Stimulated activated naive CD8-positive, alpha-beta T cell treated with anti-CD3 and anti-CD28 coated beads, Interleukin-15, Interleukin-2, amounts not matched to agents 100 U/mL and 50 U/mL, for 24 hours (primary cell): ENCODE results near the gene HCK.
A peak's percentile ranks its signal among the peaks of the same experiment; 100 is the strongest.

Experiments
- ATAC-seq: fragments of 150-1000 bp; cut with Tn5 transposase; one replicate; pipeline ENCODE4 v1.10.0; 2021
- DNase-seq: peaks from one replicate; pipeline ENCODE4 v3.0.0; 2021

The HCK gene

DNA sequence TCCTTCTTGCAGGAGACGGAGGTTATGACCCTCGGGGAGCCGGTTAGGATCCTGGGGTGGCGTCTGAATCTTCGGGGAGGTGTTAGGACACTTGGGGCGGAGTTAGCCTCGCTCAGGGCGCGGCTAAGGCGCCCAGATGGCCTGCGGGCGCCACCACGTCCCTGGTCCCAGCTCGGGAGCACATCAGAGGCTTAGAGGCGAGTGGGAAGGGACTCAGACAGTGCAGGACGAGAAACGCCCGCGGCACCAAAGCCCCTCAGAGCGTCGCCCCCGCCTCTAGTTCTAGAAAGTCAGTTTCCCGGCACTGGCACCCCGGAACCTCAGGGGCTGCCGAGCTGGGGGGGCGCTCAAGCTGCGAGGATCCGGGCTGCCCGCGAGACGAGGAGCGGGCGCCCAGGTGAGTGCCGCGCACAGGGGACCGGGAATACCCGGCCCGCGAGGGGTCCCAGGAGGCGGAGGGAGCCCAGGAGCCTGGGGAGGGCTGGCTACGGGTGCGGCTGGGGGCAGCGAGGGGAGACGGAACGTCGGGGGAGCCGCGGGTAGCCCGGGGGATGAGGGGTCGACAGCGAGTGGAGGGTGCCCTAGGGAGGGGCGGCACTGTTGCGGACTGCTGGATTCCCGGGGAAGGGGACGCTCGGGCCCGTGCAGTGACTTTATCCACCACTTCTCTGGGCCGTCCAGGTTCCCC, at the start of gene HCK:
Gene HCK (plus strand): TSS at position 153 of the 688 bp plus-strand sequence.
- DNase-seq = peak; percentile 21
- no peak for ATAC-seq

DNA sequence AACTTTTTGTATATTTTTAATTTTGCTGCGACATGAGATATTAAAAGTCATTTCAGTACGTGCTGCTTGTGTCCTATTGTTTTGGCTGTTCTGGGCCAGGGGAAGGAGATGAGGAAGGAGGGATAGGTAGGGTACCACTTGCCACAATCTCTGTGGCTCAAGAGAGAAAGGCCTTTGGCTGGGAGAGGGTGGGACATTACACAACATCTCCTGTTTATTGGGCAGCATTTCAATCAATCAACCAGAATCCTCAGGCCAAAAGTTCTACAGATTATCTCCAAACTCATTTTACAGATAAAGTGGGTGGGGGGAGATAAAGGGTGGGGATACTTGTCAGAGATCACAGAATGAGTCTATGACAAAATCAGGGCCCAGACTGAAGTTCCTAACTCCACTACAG, 48.7 kb upstream of the HCK start:
- no peak for ATAC-seq
- no peak for DNase-seq

DNA sequence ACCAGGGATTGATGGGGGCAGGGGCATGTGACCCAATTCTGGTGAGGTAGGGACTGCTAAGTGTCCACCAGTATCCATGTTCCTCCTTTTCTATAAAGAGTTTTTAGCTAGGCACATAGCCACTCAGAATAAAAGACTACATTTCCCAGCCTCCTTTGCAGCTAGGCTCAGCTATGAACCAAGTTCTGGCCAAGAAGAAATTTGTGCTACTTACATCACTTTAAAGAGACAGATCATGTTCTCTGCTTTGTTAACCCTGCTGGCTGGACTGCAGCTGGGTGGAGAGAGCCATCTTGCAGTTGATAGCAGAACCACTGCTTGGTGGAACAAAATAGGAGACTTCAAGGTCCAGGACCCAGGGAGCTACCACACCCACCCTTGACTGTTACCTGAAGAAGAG, 47.1 kb upstream of the HCK start:
- DNase-seq = no peak
- no peak for ATAC-seq

DNA sequence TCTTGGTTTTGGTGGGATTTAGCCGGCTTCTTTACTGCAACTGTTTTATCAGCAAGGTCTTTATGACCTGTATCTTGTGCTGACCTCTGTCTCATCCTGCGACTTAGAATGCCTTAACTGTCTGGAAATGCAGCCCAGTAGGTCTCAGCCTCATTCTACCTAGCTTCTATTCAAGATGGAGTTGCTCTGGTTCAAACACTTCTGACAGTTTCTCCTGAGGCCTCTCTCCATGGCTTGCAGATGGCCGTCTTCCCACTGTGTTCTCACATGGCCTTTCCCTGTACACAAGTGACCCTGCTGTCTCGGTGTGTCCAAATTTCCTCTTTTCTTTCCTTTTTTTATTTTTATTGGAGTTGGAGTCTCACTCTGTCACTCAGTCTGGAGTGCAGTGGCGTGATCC, 46.0 kb upstream of the HCK start:
- ATAC-seq (no peak), DNase-seq (no peak)

DNA sequence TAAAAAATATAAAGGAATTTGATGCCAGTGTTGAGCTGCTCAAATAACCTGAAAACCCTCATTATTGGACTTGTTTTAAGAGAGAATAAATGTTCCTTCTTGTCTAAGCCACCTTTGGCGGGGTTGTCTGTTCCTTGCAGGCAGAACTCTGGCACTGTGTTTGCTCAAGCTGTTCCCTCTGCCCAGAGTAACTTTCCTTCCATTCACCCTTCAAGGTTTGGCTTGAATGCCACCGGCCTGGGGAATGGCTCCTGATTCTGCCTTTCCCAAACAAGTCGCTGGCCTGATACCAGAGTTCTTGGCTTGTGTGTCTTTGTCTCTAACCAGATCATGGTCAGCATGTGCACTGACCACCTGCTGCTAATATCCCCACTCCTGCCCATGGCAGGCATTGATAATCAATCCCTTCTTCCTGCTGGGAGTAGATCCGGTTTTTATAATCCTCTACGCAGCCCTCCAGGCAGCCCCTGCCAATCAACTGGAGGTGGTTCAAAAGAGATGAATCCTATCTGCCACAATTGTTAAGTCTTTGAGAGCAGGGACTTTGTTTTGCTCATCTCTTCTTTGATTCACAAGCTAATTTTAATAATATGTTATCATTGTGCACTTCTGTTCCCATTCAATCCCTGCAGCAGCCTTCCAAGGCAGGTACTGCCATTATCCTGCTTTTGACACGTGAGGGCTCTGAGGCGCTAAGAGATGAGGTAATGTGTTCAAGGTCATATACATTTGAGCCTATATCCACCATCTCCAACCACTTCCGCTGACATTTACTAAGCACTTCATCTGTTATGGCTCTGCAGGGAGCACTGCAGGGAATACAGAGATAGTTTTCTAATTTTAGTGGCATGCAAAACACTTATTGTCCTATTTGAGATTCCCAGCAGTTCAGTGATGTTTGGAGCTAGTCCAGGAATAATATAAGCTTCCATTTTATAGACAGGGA, 44.9 kb upstream of the HCK start:
- ATAC-seq = no peak
- no peak for DNase-seq

- DNase-seq = no peak
- no peak for ATAC-seq
Measured at GRCh38 chr20:32007787-32008616, 44.0 kb upstream of the HCK start.

DNA sequence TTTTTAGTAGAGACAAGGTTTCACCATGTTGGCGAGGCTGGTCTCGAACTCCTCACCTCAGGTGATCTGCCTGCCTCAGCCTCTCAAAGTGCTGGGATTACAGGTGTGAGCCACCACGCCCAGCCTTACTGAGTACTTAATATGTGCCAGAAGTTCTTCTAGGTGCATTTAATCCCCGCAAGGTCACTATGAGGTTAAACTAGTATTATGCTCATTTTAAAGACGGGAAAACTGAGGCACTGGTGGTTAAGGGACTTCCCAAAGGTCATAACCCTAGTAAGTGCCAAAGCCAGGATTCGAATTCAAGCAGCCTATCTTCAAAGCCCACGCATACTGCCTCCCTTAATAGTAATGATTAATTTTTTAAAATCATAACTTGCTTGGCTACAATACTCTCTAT, 42.5 kb upstream of the HCK start:
- DNase-seq (no peak), ATAC-seq (no peak)

DNA sequence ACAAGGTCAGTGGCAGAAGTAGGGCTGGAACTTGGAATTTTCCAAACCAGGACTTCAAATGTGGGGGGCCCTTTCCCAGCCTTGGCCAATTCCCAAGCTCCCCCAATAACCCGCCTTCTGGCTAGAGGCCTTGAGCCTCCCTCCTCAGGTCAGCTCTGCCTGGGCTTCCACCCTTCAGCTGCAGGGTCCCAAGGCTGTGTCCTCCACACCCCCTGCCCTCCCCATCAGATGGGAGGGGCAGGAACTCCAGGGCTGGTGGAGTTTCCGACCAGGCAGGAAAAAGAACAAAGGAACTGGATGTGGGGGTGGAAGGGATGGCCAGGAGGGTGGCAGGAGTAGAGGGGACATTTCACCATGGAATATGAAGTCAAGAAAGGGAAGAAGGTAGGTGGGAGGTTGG, 41.9 kb upstream of the HCK start, which contains the start of gene CCM2L:
Gene CCM2L (plus strand): TSS at position 338 of the 400 bp plus-strand sequence. CDS start 17 bp downstream, at position 355.
- ATAC-seq = no peak
- DNase-seq = no peak

- ATAC-seq (no peak), DNase-seq (no peak)
Measured at GRCh38 chr20:32010666-32011065, 41.4 kb upstream of the HCK start.

- no peak for ATAC-seq
- no peak for DNase-seq
Measured at GRCh38 chr20:32012159-32012688, 39.8 kb upstream of the HCK start.

DNA sequence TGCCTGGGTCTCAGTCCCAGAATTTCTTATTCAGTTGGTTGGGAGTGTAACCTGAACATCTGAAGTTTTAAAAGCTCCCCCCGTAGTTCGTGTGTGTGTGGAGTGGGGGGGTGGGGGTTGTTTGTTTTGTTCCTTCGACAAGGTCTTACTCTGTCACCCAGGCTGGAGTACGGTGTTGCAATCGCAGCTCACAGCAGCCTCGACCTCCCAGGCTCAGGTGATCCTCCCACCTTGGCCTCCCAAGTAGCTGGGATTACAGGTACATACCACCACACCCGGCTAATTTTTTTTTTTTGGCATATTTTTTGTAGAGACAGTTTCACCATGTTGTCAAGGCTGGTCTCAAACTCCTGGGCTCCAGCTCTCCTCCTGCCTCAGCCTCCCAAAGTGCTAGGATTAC, 38.7 kb upstream of the HCK start:
- DNase-seq = no peak
- ATAC-seq = no peak

DNA sequence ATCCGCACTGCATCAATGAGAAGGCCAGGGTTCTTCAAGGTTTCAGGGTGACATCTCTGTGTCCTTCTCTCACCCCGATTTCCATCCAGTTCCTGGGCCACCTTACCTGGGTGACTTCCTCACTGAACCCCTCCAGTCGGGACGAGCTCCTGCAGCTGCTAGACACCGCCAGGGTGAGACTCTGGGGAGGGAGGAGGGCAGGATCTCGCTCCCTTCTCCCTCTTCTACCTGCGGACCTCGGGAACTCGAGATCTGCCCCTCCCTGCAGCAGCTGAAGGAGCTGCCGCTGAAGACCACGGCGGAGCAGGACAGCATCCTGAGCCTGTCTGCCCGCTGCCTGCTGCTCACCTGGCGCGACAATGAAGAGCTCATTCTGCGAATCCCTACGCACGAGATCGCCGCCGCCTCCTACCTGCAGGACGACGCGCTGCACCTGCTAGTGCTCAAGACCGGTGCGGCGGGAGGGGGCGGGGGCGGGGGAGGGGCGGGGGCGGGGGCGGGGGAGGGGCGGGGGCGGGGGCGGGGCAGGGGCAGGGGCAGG, 34.3 kb upstream of the HCK start:
- DNase-seq = peak; percentile 27
- no peak for ATAC-seq

GRCh38 chr20:32018269-32019155, 33.5 kb upstream of the HCK start:
- DNase-seq (peak; percentile 64), ATAC-seq (peak; percentile 70)

DNA sequence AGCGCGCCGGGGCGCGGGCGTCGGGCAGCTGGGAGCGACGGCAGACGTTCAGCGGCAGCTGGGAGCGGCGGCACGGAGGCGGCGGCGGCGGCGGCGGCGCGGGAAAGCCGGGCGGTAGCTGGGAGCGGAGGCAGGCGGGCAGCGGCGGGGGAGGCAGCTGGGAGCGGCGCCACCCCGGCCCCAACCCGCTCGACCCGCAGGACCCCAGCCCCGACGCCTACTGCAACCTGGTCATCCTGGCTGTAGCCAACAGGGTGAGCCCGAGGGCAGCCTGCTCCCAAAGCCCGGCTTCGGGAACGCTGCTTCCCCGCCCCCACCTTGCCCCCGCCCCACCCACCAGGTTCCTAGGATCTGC, 32.9 kb upstream of the HCK start:
- ATAC-seq (peak; percentile 8), DNase-seq (peak; percentile 11)

DNA sequence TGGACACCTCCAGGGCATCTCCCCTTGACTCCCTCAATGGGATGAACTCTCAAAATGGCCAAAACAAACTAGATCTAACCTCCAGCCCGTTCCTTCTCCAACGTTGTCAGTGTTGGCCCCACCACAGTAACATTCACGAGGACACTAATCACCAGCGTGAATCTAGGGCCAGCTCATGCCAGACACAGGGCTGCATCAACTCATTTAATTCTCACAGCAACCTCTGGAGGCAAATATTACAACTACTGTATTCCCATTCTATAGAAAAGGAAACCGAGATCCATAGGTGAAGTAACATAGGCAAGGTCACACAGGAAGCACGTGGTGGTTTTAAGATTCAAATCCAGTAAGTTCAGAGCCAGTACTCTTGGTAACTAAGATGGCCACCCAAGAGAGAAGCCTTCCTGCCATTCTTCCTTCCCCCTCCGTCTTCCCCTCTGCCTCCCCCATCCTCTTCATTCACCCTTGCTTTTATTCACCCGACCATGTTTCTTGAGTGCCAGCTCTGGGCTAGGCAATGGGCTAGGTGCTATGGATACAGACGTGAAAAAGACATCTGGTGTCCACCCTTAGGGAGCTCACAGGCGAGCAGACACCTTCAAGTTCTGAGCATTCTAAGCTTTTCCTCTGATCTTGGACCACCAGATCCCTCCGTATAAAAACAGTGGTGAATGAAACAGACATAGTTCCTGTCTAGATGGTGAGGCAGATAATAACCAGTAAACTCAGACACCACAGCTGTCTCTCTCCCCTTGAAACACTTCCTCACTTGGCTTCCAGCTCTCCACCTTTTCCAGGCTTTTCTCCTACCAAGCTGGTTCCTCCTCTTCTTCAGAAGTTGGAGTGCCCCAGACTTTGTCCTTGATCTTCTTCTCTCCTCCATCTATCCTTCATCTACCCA, 32.2 kb upstream of the HCK start:
- DNase-seq = no peak
- ATAC-seq = no peak

DNA sequence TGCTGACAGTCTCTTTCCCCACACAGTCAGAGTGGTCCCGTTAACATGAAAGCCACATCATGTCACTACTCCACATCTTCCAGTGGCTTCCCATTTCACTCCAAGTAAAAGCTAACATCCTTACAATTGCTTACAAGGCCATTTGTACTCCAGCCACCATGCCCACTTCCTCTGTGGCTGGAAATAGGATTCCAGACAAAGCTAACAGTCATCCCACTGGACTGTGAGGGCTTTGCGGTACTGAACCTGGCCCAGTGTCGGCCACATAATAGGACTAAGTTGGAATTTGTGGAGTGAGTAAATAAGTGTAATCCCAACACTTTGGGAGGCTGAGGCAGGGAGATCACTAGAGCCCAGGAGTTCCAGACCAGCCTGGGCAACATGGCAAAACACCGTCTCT, 31.0 kb upstream of the HCK start:
- no peak for DNase-seq
- no peak for ATAC-seq

DNA sequence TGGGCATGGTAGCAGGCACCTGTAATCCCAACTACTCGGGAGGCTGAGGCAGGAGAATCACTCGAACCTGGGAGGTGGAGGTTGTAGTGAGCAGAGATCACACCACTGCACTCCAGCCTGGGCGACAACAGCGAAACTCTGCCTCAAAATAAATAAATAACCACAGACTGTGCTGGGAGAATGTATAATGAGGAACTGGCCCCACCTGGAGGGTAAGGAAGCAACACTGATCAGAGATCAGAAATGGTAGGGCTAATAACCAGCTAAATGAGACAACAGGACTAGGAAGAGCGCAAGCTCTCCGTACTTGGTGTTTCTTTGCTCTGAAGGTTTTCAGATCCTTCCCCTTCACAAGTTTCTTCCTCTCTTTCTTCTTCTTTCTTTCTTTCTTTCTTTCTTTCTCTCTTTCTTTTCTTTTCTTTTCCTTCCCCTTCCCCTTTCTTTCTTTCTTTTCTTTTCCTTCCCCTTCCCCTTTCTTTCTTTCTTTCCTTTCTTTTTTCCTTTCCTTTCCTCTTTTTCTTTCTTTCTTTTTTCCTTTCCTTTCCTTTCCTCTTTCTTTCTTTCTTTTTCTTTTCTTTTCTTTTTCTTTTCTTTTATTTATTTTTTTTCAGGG, 27.3 kb upstream of the HCK start:
- ATAC-seq (no peak), DNase-seq (no peak)

DNA sequence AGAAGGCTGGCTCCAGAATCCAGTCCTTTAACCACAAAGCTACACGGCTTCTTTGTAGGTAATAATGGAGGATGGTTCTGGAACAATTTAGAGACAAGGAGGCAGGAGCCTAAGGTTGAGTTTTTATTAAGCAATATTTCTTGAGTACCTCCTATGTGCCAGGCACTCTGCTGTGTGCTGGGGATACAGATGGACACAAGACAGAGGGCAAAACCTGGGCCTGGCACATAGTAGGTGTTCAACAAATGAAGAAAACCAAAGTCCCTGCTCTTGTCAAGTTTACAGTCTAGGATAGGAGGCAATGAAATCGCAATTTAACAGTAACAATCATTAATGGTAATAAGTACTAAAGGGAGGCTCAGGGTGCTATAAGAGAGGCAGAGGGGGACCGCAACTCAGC, 24.4 kb upstream of the HCK start:
- DNase-seq = no peak
- ATAC-seq = no peak

- no peak for DNase-seq
- no peak for ATAC-seq
Measured at GRCh38 chr20:32028647-32029372, 23.2 kb upstream of the HCK start.
